Activated CD4-positive, CD25-positive, alpha-beta regulatory T cell treated with anti-CD3 and anti-CD28 coated beads, Interleukin-2, amount 50 U/mL, for 72 hours (primary cell): ENCODE data around the gene PDE7B.

Experiments used
- DNase-seq: peaks from one replicate; pipeline ENCODE4 v3.0.0; 2021

The PDE7B gene

GRCh38 chr6:135890876-135891275 lies 39.4 kb downstream of the PDE7B start:
- no peak for DNase-seq

- no peak for DNase-seq
Observed at GRCh38 chr6:135891710-135892109, 40.2 kb downstream of the PDE7B start.

- no peak for DNase-seq
Observed at GRCh38 chr6:135895231-135895911, 43.9 kb downstream of the PDE7B start.

DNA sequence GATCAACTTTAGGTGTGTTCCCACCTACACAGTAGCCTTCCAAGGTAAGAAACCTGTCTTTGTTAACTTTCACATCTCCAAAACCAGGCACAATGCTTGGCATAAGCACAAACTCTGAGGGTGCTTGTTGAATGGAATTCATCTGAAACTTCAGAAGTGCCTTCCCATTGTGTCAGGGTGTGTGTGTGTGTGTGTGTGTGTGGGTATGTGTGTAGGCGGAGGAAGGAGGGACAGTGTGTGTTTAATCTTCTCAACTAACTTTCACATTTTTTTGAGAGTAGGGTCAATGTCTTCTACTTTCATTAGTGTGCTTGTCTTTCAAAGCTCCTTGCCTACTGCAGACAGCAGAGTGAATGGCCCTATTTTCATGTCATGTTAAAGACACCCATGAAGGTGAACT lies 45.6 kb downstream of the PDE7B start:
- no peak for DNase-seq

DNA sequence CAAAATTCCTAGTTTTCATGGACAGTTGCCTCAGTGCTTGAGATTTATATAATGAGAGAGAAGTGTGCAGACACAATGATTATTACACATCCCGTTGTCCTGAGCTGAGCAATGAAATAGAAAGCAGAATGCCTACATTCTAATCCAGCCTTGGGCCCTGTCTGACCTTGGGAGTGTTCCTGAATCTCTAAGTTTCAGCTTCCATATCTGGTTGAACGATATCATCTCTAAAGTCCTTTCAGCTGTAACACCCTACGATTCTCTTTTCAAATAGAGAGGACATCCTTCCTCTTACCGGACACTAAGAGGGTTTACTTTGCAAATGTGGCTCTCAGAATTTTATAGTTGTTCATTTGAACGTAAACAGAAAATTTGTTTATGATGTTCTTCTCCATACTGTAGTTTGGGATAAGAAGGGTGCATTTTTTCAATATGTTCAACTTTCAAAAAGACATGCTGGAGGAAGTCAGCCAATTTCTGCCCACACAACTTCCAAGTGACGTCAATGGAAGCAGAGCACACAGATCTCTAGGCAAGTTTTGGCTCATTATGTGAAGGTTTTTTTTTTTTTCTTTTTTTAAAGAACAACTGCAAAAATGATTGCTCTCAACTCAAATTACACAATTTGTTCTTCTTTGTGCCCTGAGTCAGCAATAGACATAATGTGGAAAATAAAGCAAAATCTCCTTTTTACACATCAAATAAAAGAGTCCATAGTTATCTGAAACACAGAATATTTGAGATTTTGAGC lies 50.4 kb downstream of the PDE7B start:
- DNase-seq: no peak

- no peak for DNase-seq
Observed at GRCh38 chr6:135902756-135903331, 51.3 kb downstream of the PDE7B start.

DNA sequence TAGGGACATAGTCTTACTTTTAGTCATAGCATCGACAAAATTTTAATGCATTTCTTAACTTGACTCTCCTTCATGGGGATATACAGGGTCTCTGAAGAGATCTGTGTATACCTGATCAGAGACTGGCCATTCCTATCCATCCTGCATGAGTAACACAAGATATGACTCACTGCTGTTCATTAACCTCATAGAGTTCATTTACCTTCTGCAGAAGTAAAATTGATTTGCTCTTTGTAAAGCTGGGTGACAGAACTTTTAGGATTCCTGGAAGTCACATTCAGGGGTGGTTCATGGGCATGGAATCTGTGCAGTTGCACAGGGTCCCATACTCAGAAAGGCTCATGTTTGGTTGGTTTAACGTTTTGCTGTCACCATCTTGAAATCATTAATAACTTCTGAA lies 53.2 kb downstream of the PDE7B start:
- DNase-seq: no peak

DNA sequence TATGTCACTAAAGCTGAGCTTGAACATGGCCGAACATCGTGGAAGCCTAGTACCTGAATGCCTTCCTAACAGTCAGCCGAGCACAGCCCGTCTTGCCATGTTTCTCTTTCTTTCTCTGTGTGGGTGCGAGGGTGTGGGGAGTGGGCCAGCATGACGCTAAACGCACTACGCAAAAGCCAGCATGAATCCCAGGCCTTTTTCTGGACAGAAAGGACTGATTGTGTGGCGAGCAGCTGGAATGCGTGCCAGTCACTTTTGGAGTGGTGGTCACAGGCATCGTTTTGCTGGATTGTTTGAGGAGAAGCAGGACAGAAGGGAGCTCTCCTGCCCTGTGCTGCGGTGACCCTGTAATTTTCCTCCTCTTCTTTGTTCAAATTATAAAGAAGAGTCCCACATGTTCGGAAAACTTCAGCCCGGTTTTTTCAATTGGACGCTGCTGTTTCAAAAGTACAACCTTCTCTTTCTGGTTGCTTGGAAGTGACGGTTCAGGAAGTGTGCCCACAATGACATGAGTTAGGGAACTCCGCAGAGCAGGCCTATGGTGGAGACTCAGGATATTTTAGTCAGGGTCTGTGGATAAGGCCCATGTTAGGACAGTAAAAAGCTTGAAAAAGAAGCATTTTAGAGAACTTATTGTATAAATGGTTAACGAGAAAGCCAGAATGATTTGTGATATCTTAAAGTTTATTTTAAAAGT lies 54.3 kb downstream of the PDE7B start:
- no peak for DNase-seq

GRCh38 chr6:135906542-135906941 lies 55.0 kb downstream of the PDE7B start:
- no peak for DNase-seq

DNA sequence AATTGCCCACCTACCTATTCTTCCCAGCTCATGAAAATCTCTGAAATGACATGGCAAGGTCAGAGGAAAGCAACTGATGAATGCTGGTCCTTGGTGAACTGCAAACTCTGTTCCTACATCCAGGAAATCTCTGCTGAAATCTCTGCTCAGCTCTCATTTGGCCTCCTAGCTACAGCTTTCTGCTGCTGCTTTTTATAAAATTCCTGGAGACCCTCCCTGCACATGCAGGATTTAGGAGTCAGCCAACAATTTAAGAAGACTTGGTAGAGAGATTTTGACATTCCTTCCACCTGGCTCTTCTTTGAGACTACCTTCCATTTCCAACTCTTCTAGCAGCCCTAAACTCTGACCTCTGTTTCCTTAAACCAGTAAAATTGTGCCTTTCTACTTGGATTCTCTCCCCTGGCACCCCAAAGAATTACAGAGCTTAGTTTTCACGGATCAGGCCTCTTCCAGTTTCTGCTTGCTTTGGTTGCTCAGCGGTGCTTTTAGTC lies 55.5 kb downstream of the PDE7B start:
- DNase-seq: no peak

- peak; percentile 35 for DNase-seq
Observed at GRCh38 chr6:135909737-135910387, 58.4 kb downstream of the PDE7B start.

GRCh38 chr6:135910790-135911618 lies 59.5 kb downstream of the PDE7B start:
- DNase-seq: no peak

GRCh38 chr6:135913785-135914184 lies 62.3 kb downstream of the PDE7B start:
- DNase-seq: no peak

- DNase-seq: no peak
Observed at GRCh38 chr6:135919026-135919425, 67.5 kb downstream of the PDE7B start.

DNA sequence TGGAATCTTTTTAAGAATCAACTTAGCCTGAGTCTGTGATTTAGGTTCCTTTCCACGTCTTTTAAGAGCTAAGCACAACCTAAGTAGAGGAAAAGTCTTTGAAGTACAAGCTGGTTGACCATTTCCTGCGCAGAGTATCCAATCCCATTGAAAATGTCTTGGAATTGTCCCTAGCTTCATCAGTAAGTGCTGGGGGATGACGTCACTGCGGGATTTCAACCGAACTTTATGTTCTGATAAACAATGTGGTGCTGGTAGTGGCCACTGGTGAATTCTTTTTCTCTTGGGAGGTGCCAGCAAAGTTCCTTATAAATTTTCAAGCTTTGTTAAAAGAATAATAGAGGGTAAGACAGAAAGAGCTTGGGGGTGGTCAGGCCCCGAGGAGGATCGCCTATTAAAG lies 69.2 kb downstream of the PDE7B start:
- DNase-seq: no peak

DNA sequence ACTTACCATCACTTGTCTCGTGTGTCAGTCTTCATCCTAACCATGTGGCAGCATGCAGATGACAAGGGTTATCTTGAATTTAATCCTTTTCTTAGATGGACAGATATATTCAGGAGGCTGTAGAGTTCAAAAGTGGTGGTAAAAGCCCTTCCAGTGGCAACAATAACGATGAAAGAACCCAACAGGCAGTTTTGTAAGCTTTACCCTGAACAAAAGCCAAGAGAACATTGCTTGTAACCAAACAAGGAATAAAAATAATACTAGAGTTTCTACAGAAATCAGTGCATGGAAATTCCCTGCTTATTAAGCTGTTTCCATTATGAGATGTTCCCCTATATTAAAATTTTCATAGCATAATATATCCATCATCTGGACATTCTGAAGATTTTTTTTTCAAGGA lies 69.7 kb downstream of the PDE7B start:
- DNase-seq: no peak

DNA sequence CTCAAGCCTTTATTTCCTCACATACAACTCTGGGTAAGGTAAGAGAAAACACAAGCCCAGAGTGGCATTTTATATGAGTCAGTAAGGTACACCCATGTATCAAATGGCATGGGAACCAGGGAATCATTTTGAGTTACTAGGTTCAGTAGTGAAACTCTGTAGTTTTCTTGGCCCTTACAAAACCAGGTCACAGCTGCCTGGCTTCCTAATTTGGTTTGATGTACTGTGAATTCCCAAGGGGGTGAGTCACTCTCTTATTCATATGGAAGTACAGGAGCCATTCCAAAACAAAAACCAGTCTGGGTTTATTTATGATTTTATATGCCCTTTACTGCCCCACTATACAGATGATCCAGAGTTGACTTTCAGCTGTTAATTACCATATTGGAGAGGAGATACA lies 70.7 kb downstream of the PDE7B start:
- DNase-seq: no peak

- no peak for DNase-seq
Observed at GRCh38 chr6:135922746-135923145, 71.2 kb downstream of the PDE7B start.

GRCh38 chr6:135932651-135933050 lies 81.2 kb downstream of the PDE7B start:
- no peak for DNase-seq

DNA sequence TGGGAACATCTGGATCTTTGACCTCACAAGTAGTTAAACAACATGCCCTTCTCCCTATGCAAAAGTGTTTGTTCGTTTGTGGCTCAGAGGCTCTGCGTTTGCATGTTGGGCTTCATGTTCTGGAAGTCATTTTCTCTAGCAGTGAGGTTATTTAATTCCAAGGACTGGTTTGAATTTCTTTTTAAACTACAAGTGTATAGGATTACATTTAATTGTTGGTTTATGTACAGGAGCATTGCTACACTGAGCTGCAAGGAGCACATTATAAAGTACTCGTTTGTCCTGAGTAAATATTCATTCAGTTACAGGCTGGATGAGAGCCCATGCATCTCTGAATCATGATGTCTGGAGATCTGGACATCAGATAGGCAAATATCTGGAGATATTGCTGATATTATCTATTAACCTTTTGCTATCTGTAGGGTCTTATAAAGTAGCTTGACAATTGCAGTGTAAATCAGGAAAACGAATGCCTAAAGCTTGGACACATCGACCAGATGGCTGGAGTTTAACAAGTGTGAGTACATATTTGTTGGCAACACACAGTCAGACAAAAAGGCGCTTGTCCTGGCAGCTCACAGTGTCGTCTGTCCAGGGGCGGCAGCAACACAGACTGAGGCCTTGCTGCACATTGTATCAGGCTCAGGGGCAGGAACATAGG lies 84.6 kb downstream of the PDE7B start:
- DNase-seq: no peak

- no peak for DNase-seq
Observed at GRCh38 chr6:135936606-135937005, 85.1 kb downstream of the PDE7B start.

DNA sequence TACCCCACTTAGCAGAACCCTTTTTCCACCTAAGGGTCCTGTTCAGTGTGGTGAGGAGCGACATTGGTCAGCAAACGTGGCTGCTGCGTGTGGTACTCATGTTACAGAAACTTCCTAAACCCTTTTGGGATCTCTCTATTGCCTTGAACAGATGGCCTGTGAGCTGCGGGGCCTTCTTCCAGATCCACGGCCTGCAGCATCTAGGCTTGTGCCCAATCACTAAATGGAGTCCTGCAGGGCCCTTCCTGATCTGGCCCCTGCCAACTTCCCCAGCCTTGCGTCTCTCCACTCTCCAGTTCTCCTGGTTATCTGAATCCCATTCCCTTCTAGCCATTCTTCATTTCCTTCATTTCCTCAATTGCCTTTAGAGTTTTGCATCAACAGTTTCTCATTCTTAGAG lies 85.6 kb downstream of the PDE7B start:
- no peak for DNase-seq
